LNCaP clone FGC (cell line): ENCODE results near the gene UPK3A.
"Not testable (repeated sequence)": the region's sequence is repeated elsewhere in the genome, so short reads cannot be mapped to it uniquely, and the experiment has no call there.

Experiments
- DNase-seq: peaks from one replicate; pipeline ENCODE4 v3.0.0-alpha.2; 2011; ENCODE audit warnings: low read depth
- H3K4me3 ChIP-seq: 2 replicates; pipeline ENCODE4 v1.5.1; 2011; ENCODE audit warnings: mild to moderate bottlenecking, low read depth, low read length, control low read depth
- TF ChIP-seq, protein P1 (sequence below): IDR thresholded peaks from 2 replicates; pipeline ENCODE4 v1.5.1; 2012; ENCODE audit warnings: mild to moderate bottlenecking; ENCODE audit not compliant: control insufficient read depth, insufficient read depth; ENCODE audit errors: extremely low read depth

Gene UPK3A

GRCh38 chr22:45322873-45323525, 38.2 kb downstream of the UPK3A start:
- H3K4me3 ChIP-seq = no peak overlapping the region
- DNase-seq = no peak
- TF ChIP-seq, protein P1, sequence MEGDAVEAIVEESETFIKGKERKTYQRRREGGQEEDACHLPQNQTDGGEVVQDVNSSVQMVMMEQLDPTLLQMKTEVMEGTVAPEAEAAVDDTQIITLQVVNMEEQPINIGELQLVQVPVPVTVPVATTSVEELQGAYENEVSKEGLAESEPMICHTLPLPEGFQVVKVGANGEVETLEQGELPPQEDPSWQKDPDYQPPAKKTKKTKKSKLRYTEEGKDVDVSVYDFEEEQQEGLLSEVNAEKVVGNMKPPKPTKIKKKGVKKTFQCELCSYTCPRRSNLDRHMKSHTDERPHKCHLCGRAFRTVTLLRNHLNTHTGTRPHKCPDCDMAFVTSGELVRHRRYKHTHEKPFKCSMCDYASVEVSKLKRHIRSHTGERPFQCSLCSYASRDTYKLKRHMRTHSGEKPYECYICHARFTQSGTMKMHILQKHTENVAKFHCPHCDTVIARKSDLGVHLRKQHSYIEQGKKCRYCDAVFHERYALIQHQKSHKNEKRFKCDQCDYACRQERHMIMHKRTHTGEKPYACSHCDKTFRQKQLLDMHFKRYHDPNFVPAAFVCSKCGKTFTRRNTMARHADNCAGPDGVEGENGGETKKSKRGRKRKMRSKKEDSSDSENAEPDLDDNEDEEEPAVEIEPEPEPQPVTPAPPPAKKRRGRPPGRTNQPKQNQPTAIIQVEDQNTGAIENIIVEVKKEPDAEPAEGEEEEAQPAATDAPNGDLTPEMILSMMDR = no peak

- H3K4me3 ChIP-seq = no peak overlapping the region
- no peak for DNase-seq
- TF ChIP-seq, protein P1 = no peak
Observed at GRCh38 chr22:45323695-45324094, 38.9 kb downstream of the UPK3A start.

DNA sequence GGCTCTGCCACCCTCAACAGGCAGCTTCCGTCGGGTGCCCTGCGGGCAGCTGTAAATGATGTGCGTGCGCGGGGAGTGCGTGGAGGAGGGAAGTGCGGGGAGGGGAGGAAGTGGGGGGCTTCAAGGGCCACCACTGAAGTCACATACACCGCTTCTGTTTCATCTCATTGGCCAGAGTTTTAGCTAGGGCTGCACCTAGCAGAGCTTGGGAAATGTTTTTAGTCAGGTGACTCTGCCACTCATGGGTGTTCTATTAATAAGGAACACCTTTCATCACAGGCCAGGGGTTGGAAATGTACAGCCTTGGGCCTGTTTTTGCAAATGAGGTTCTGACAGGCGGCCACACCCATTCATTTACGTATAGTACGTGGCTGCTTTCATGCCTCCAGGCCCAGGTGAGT, 39.6 kb downstream of the UPK3A start:
- TF ChIP-seq, protein P1 = no peak
- no peak for DNase-seq
- H3K4me3 ChIP-seq = no peak overlapping the region

DNA sequence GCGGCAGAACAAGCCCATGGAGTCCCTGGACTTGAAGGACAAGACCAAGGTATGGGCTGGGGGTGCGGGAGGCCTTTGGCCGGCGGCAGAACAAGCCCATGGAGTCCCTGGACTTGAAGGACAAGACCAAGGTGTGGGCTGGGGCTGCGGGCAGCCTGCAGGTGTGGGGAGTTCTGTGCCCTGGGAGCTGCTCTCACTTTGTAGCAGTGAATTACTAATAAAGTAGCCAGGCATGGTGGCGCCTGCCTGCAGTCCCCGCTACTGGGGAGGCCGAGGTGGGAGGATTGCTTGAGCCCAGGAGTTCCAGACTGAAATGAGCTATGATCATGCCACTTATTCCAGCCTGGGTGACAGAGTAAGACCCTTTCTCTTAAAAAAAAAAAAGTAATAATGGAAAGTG, 43.5 kb downstream of the UPK3A start:
- DNase-seq, H3K4me3 ChIP-seq: not testable (repeated sequence)

DNA sequence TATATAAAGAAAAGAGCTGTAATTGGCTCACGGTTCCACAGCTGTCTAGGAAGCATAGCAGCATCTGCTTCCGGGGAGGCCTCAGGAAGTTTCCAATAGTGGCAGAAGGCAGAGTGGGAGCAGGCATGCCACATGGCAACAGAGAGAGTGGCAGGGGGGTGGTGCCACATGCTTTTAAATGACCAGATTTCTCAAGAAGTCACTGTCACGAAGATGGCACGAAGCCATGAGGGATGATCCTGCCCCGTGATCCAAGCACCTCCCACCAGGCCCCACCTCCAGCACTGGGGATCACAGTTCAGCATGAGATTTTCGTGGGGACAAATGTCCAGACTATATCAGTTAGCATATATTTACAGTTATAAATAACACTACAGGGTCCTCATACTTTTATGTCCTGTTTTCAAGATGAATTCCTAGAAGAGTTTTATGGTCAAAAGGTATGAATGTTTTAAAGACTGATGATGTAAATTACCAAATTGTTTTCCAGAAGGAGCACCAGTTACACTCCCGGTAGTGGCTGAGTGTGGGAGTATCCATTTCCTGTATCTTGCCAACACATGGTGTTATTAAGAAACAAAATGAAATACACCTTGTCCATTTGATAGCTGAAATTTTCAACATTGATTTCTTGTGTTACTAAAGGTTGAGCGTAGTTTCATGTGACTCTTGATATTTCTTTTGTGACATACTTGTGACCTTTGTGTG, 44.2 kb downstream of the UPK3A start:
- no peak for DNase-seq
- TF ChIP-seq, protein P1 = no peak
- no peak overlapping the region for H3K4me3 ChIP-seq

GRCh38 chr22:45329530-45329936, 44.8 kb downstream of the UPK3A start:
- H3K4me3 ChIP-seq = no peak overlapping the region
- DNase-seq = no peak
- TF ChIP-seq, protein P1 = no peak

- H3K4me3 ChIP-seq = no peak overlapping the region
- no peak for DNase-seq
- TF ChIP-seq, protein P1 = no peak
Observed at GRCh38 chr22:45330548-45330947, 45.8 kb downstream of the UPK3A start.
